BE2C (cell line): ENCODE measurements around the gene RNF121.

Source experiments
- DNase-seq: peaks from one replicate; pipeline ENCODE4 v3.0.0-alpha.2; 2020
- H3K27me3 ChIP-seq: fragments of 250-450 bp; sonication (Bioruptor Pico); 2 replicates; pipeline ENCODE4 v1.5.1; 2020; ENCODE audit warnings: mild to moderate bottlenecking
- H3K36me3 ChIP-seq: fragments of 250-450 bp; sonication (Bioruptor Pico); 2 replicates; pipeline ENCODE4 v1.5.1; 2020; ENCODE audit warnings: mild to moderate bottlenecking
- H3K4me1 ChIP-seq: fragments of 250-450 bp; sonication (Bioruptor Pico); 2 replicates; pipeline ENCODE4 v1.5.1; 2020
- H3K4me3 ChIP-seq: 2 replicates; pipeline ENCODE4 v1.5.1; 2011; ENCODE audit warnings: low read depth, low read length
- H3K9me3 ChIP-seq: fragments of 250-450 bp; sonication (Bioruptor Pico); 2 replicates; pipeline ENCODE4 v1.5.1; 2020
- CTCF ChIP-seq: IDR thresholded peaks from 2 replicates; pipeline ENCODE4 v1.5.1; 2012; ENCODE audit warnings: mild to moderate bottlenecking, low read depth, low read length

Gene RNF121

DNA sequence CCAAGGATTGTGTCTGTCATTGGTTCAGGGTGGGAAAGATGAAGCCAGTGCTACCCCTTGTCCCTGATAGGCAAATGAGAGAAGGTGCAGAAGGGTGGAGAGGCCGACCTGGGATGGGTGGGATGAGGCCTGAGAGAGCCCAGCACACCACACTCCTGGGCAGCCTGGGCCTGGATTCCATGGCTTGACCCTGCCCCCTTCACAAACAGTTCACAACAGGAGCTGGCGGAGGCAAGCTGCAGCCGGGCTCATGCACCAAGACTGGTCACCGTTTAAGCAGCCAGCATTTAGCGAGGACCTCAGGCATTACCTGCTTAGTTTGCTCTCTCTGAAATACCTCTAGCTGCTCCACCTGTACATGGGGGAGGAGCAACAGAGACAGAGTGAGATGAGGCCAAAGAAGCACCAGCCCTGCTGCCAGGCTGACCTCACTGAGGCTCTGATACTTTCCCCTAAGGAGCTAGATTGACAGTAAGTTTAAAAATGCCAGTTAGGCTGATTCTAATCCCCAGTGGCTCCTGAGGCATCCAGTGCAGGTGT lies 83.3 kb downstream of the RNF121 start:
- H3K4me3 ChIP-seq, result no peak overlapping the region
- H3K4me1 ChIP-seq, result no peaks in the 10 kb centered on the region
- no peaks in the 10 kb centered on the region for H3K27me3 ChIP-seq
- DNase-seq, result no peak
- no peak for TF ChIP-seq CTCF
- H3K9me3 ChIP-seq, result no peaks in the 10 kb centered on the region
- H3K36me3 ChIP-seq, result peaks cover 92% of the 10 kb centered on the region

GRCh38 chr11:72012897-72013721 lies 84.3 kb downstream of the RNF121 start:
- no peak for DNase-seq
- Histone ChIP-seq H3K36me3 (peaks cover 92% of the 10 kb centered on the region), H3K4me3 (no peak overlapping the region)

GRCh38 chr11:72013765-72014711 lies 85.2 kb downstream of the RNF121 start:
- H3K36me3 ChIP-seq, result peaks cover 94% of the 10 kb centered on the region
- H3K9me3 ChIP-seq, result no peaks in the 10 kb centered on the region
- no peak overlapping the region for H3K4me3 ChIP-seq
- TF ChIP-seq CTCF, result no peak
- H3K4me1 ChIP-seq, result no peaks in the 10 kb centered on the region
- no peaks in the 10 kb centered on the region for H3K27me3 ChIP-seq
- DNase-seq, result peak; percentile 41

More at GRCh38 chr11:72012897-72013721, 84.3 kb downstream of the RNF121 start:
- no peaks in the 10 kb centered on the region for H3K9me3 ChIP-seq
- H3K27me3 ChIP-seq, result no peaks in the 10 kb centered on the region
- no peak for TF ChIP-seq CTCF
- no peaks in the 10 kb centered on the region for H3K4me1 ChIP-seq

GRCh38 chr11:72014761-72015320 lies 86.0 kb downstream of the RNF121 start:
- TF ChIP-seq CTCF, result no peak
- Histone ChIP-seq H3K4me1 (no peaks in the 10 kb centered on the region), H3K4me3 (no peak overlapping the region), H3K9me3 (no peaks in the 10 kb centered on the region), H3K27me3 (no peaks in the 10 kb centered on the region), H3K36me3 (peaks cover 96% of the 10 kb centered on the region)
- no peak for DNase-seq

GRCh38 chr11:72015511-72016061 lies 86.7 kb downstream of the RNF121 start:
- peak; percentile 63 for DNase-seq
- H3K4me3 ChIP-seq, result no peak overlapping the region
- no peaks in the 10 kb centered on the region for H3K27me3 ChIP-seq
- no peaks in the 10 kb centered on the region for H3K9me3 ChIP-seq
- H3K4me1 ChIP-seq, result no peaks in the 10 kb centered on the region
- peaks cover 98% of the 10 kb centered on the region for H3K36me3 ChIP-seq
- TF ChIP-seq CTCF, result peak; percentile 51
